Left ventricle myocardium inferior (tissue), 1 donor: ENCODE data around the gene FAM120AOS. TPM values are rescaled to one million over a fixed set of nuclear protein-coding genes. Genes with fewer than 3 reads are reported as not detected.

Experiments
- DNase-seq: peaks from one replicate; pipeline ENCODE4 v3.0.0-alpha.2; 2020
- H3K27ac ChIP-seq: fragments of 200-600 bp; replicated peaks from 2 replicates; pipeline ENCODE4 v1.8.0; 2021
- H3K27me3 ChIP-seq: fragments of 200-600 bp; 2 replicates; pipeline ENCODE4 v1.8.0; 2021; ENCODE audit warnings: low read depth
- H3K36me3 ChIP-seq: fragments of 200-600 bp; 2 replicates; pipeline ENCODE4 v1.8.0; 2021
- H3K4me1 ChIP-seq: fragments of 200-600 bp; 2 replicates; pipeline ENCODE4 v1.8.0; 2021
- H3K4me3 ChIP-seq: fragments of 200-600 bp; 2 replicates; pipeline ENCODE4 v1.8.0; 2021; ENCODE audit warnings: mild to moderate bottlenecking, moderate library complexity
- H3K9me3 ChIP-seq: fragments of 200-600 bp; replicated peaks from 2 replicates; pipeline ENCODE4 v1.8.0; 2021
- intact Hi-C: fragments of 100-400 bp; cut with micrococcal nuclease; formaldehyde crosslinking; loops from one replicate; pipeline ENCODE4 v1.11.0; 2022
- total RNA-seq: library from RNA; stranded (reverse); fragmentation: NEBNext Ultra II Directional; extraction: Animal tissue kit (Norgen Biotek cat#: 25700); gene quantifications from one replicate; pipeline ENCODE4 v1.2.1, GENCODE V29; 2021
- TF ChIP-seq, protein P1 (sequence below): fragments of 200-600 bp; IDR thresholded peaks from 2 replicates; pipeline ENCODE4 v1.8.0; 2021; ENCODE audit warnings: antibody characterized with exemption, mild to moderate bottlenecking, borderline replicate concordance
- donor health status: DM: no; HTN: yes; CAD: no; lungs with severe emphysema.

Gene FAM120AOS
- total RNA-seq, 1 donor from 2014 or later = 27.3 TPM

DNA sequence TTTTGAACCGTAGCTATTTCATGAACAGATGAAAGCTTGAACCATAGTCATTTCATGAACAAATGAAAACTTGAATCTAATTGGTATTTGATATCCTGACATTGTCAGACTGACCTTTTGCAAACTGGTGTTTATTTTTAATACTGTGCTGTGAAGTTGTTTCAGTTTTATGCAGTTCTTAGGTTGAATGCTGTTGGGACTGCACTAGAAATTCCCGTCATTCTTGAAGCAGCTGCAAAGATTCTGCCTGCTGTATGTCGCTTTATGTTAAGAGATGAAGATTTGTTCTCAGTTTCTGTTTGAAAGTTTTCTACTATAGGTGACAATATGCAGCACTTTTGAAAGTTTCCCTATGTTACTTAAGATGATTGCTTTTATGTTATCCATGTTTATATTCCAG lies 22.5 kb upstream of the FAM120AOS start:
- intact Hi-C loops = no loop called here
- no peaks in the 10 kb centered on the region for H3K27me3 ChIP-seq
- H3K27ac ChIP-seq = no peak overlapping the region
- TF ChIP-seq, protein P1, sequence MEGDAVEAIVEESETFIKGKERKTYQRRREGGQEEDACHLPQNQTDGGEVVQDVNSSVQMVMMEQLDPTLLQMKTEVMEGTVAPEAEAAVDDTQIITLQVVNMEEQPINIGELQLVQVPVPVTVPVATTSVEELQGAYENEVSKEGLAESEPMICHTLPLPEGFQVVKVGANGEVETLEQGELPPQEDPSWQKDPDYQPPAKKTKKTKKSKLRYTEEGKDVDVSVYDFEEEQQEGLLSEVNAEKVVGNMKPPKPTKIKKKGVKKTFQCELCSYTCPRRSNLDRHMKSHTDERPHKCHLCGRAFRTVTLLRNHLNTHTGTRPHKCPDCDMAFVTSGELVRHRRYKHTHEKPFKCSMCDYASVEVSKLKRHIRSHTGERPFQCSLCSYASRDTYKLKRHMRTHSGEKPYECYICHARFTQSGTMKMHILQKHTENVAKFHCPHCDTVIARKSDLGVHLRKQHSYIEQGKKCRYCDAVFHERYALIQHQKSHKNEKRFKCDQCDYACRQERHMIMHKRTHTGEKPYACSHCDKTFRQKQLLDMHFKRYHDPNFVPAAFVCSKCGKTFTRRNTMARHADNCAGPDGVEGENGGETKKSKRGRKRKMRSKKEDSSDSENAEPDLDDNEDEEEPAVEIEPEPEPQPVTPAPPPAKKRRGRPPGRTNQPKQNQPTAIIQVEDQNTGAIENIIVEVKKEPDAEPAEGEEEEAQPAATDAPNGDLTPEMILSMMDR = no peak
- H3K9me3 ChIP-seq = no peaks in the 10 kb centered on the region
- DNase-seq = no peak
- H3K4me1 ChIP-seq = peaks cover 48% of the 10 kb centered on the region
- H3K36me3 ChIP-seq = peaks cover 17% of the 10 kb centered on the region
- H3K4me3 ChIP-seq = no peak overlapping the region

DNA sequence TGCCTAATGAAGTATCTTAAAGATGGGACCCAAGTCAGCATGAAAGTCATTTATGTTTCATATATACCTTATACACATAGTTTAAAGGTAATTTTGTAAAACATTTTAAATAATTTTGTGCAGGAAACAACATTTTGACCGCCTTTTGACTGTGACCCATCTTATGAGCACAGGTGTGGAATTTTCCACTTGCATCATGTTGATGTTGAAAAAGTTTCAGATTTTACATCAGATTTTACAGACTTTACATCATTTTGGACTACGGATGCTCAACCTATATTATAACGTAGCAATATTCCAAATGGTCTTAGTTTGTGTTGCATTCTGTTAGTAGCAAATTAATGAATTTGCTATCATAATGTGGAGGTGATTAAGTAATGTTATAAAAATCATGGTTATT lies 21.7 kb upstream of the FAM120AOS start:
- intact Hi-C loops = no loop called here
- TF ChIP-seq, protein P1 = no peak

DNA sequence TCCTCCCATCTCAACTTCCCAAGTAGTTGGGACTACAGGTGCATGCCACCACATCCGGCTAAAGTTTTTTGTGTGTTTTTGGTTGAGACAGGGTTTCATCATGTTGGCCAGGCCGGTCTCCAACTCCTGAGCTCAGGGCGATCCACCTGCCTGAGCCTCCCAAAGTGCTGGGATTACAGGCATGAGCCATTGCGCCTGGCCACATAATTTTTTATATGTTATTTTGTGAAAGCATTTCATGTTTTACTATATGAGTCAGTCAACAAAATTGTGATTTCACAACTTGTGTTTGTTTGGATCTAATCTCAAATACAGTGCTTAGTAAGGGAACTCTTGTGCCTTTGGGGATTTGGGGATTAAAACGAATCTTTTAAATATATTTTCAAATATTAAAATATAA lies 20.0 kb upstream of the FAM120AOS start:
- Histone ChIP-seq H3K27ac (no peak overlapping the region), H3K27me3 (no peaks in the 10 kb centered on the region), H3K9me3 (no peaks in the 10 kb centered on the region), H3K4me1 (peaks cover 57% of the 10 kb centered on the region), H3K36me3 (peaks cover 17% of the 10 kb centered on the region), H3K4me3 (no peak overlapping the region)
- intact Hi-C loops = no loop called here
- no peak for DNase-seq
- TF ChIP-seq, protein P1 = no peak

More for the DNA sequence above, 21.7 kb upstream of the FAM120AOS start:
- Histone ChIP-seq H3K27ac (no peak overlapping the region), H3K36me3 (peaks cover 17% of the 10 kb centered on the region), H3K9me3 (no peaks in the 10 kb centered on the region), H3K27me3 (no peaks in the 10 kb centered on the region), H3K4me1 (peaks cover 48% of the 10 kb centered on the region), H3K4me3 (no peak overlapping the region)
- DNase-seq = no peak

DNA sequence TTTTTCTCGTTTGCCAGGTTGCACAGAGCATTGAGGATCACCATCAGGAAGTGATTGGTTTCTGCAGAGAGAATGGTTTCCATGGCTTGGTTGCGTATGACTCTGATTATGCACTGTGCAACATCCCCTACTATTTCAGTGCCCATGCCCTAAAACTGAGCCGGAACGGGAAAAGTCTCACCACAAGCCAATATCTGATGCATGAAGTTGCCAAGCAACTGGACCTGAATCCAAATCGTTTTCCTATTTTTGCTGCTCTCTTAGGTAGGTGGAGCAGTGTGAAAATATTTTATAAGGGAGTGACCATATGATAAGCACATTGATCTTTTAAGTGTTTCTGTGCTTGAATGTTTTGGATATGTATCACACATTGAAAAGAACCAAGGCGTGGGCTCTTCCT lies 17.7 kb upstream of the FAM120AOS start:
- H3K4me3 ChIP-seq = no peak overlapping the region
- intact Hi-C loops = no loop called here
- no peak for DNase-seq

DNA sequence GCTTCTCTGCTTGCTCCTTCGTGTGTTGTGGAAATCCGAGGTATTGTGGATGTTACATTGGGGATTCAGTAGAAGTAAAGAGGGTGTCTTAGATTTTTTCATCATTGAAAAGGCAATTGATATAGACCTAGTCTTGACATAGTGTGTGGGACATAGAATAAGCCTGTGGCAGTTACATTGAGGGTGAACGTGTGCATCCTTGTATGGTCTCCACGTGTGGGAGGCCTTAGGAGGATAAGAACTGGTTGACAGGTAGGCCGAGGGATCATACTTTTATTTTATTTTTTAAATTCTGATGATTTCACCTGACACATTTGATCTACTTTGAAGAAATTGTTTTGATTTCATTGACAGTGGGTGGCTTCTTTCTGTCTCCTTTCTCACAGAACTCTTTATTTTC lies 17.0 kb upstream of the FAM120AOS start:
- DNase-seq = no peak
- H3K36me3 ChIP-seq = peaks cover 10% of the 10 kb centered on the region
- peaks cover 61% of the 10 kb centered on the region for H3K4me1 ChIP-seq
- intact Hi-C loops = no loop called here
- H3K9me3 ChIP-seq = no peaks in the 10 kb centered on the region
- H3K4me3 ChIP-seq = no peak overlapping the region
- TF ChIP-seq, protein P1 = no peak
- no peak overlapping the region for H3K27ac ChIP-seq
- no peaks in the 10 kb centered on the region for H3K27me3 ChIP-seq

More for the DNA sequence above, 17.7 kb upstream of the FAM120AOS start:
- no peaks in the 10 kb centered on the region for H3K9me3 ChIP-seq
- TF ChIP-seq, protein P1 = no peak
- H3K36me3 ChIP-seq = peaks cover 10% of the 10 kb centered on the region
- H3K4me1 ChIP-seq = peaks cover 61% of the 10 kb centered on the region
- H3K27ac ChIP-seq = no peak overlapping the region
- no peaks in the 10 kb centered on the region for H3K27me3 ChIP-seq
